A673 (cell line): ENCODE data around the gene MYRF.

ENCODE experiments used
- CTCF ChIP-seq: fragments of 300-800, 200-600 bp; sonication (generic); conservative IDR thresholded peaks from 2 replicates; pipeline ENCODE4 v1.5.1; 2017; ENCODE audit warnings: low read depth, mild to moderate bottlenecking, antibody characterized with exemption, low read length, moderate library complexity, mixed read lengths
- EZH2 ChIP-seq: fragments of 200-600 bp; sonication (generic); IDR thresholded peaks from 2 replicates; pipeline ENCODE4 v1.6.1; 2017; ENCODE audit warnings: borderline replicate concordance, low read depth, mild to moderate bottlenecking, mixed read lengths, antibody characterized with exemption, low read length; ENCODE audit not compliant: poor library complexity, severe bottlenecking

- TF ChIP-seq CTCF, result no peak
- no peak for TF ChIP-seq EZH2
These were observed 85.1 kb downstream of the MYRF start for GRCh38 chr11:61837411-61838005.
